HepG2 (cell line): ENCODE data around the gene CFAP221. TPM values are rescaled to one million over a fixed set of nuclear protein-coding genes. Genes with fewer than 3 reads are reported as not detected.

Experiments used
- ATAC-seq: fragments of 200-7000 bp; cut with Tn5 transposase; 3 replicates; pipeline ENCODE4 v1.9.1; 2020; ENCODE audit warnings: mild to moderate bottlenecking, moderate library complexity
- BruUV-seq: library from RNA; stranded (reverse); fragments of 400-500 nt; replicated peaks from 2 replicates; lab custom pipeline; 2021; lab: Mats Ljungman, UMichigan
- CTCF ChIA-PET: fragments of 300-600 bp; formaldehyde crosslinking; extraction: SDS; loops from one replicate; lab custom pipeline; 2021; ENCODE audit warnings: low total read pairs, inconsistent platforms, low intra/inter-chr PET ratio; lab: Yijun Ruan, JAX
- POLR2A ChIA-PET: fragments of 350-600 bp; sonication (Branson Sonifier 250); formaldehyde crosslinking; loops from one replicate; lab custom pipeline; 2020; ENCODE audit warnings: antibody characterized with exemption, inconsistent platforms; lab: Yijun Ruan, JAX
- DNase-seq: peaks from one replicate; pipeline ENCODE4 v3.0.0-alpha.2; 2015; ENCODE audit warnings: low spot score
- FAIRE-seq: peaks from 3 replicates; lab custom pipeline; 2011; peaks lifted over from hg19 to GRCh38; lab: Jason Lieb, UNC
- H2AFZ ChIP-seq: one replicate; pipeline ENCODE4 v1.6.1; 2011; ENCODE audit warnings: low read length, inconsistent platforms
- H3K27ac ChIP-seq: fragments of 300-600 bp; 3 replicates; pipeline ENCODE4 v1.8.0; 2011; ENCODE audit warnings: mixed run types, mild to moderate bottlenecking, mixed read lengths, low read length, inconsistent platforms; ENCODE audit not compliant: insufficient read depth; ENCODE audit errors: extremely low read length
- H3K27me3 ChIP-seq, 2 experiments: fragments of 200-600 bp in 1 of 2; 2 replicates in 1 of 2; 3 replicates in 1 of 2; pipeline versions ENCODE4 v1.6.0 to v1.8.0; 2011; ENCODE audit warnings: low read length in 2 of 2, mild to moderate bottlenecking in 2 of 2, moderate library complexity in 2 of 2, inconsistent platforms in 1 of 2; ENCODE audit not compliant: insufficient read depth in 2 of 2, control insufficient read depth in 1 of 2
- H3K36me3 ChIP-seq, 2 experiments: fragments of 200-600 bp in 1 of 2; replicated peaks in 1 of 2; 2 replicates in 1 of 2; 3 replicates in 1 of 2; pipeline versions ENCODE4 v1.5.1 to v1.8.0; 2011; ENCODE audit warnings: low read length in 2 of 2, inconsistent platforms in 1 of 2; ENCODE audit not compliant: insufficient read depth in 2 of 2, control insufficient read depth in 1 of 2
- H3K4me1 ChIP-seq: 2 replicates; pipeline ENCODE4 v1.5.1; 2012; ENCODE audit warnings: low read length, inconsistent platforms; ENCODE audit not compliant: insufficient read depth
- H3K4me2 ChIP-seq: 2 replicates; pipeline ENCODE4 v1.6.0; 2011; ENCODE audit warnings: low read depth, low read length, inconsistent platforms
- H3K4me3 ChIP-seq, 3 experiments: fragments of 200-600 bp in 1 of 3; sonication (generic), shearing (Covaris generic) in 1 of 3; replicated peaks in 1 of 3; 2 replicates each; pipeline ENCODE4 v1.5.1; 2011 to 2016; ENCODE audit warnings: low read length in 3 of 3, inconsistent platforms in 2 of 3, low read depth in 2 of 3, mild to moderate bottlenecking in 2 of 3, control low read depth in 1 of 3, mixed read lengths in 1 of 3; ENCODE audit not compliant: insufficient read depth in 1 of 3
- H3K79me2 ChIP-seq: one replicate; pipeline ENCODE4 v1.6.1; 2011; ENCODE audit warnings: low read length, inconsistent platforms; ENCODE audit not compliant: insufficient read depth
- H3K9ac ChIP-seq: 2 replicates; pipeline ENCODE4 v1.6.0; 2011; ENCODE audit warnings: mild to moderate bottlenecking, low read depth, low read length, inconsistent platforms; ENCODE audit not compliant: insufficient read depth
- H3K9me3 ChIP-seq: 2 replicates; pipeline ENCODE4 v1.5.1; 2012; ENCODE audit warnings: mild to moderate bottlenecking, low read length
- H4K20me1 ChIP-seq: 2 replicates; pipeline ENCODE4 v1.6.0; 2011; ENCODE audit warnings: inconsistent platforms, mild to moderate bottlenecking, low read length, moderate library complexity; ENCODE audit not compliant: insufficient read depth
- ARID2 ChIP-seq: sonication (generic); formaldehyde crosslinking; IDR thresholded peaks from 2 replicates; pipeline ENCODE4 v1.8.1; 2022; ENCODE audit warnings: mild to moderate bottlenecking, missing genetic modification reagents, borderline replicate concordance
- FLYWCH1 ChIP-seq: sonication (generic); formaldehyde crosslinking; IDR thresholded peaks from 2 replicates; pipeline ENCODE4 v1.8.1; 2023; ENCODE audit warnings: mild to moderate bottlenecking, missing genetic modification reagents
- FOXP4 ChIP-seq: sonication (generic); formaldehyde crosslinking; IDR thresholded peaks from 2 replicates; pipeline ENCODE4 v1.4.0; 2020; ENCODE audit warnings: missing genetic modification reagents
- HOXA9 ChIP-seq: sonication (generic); formaldehyde crosslinking; IDR thresholded peaks from 2 replicates; pipeline ENCODE4 v1.8.1; 2022; ENCODE audit warnings: missing genetic modification reagents, mild to moderate bottlenecking, moderate library complexity, borderline replicate concordance
- SIX1 ChIP-seq: sonication (generic); formaldehyde crosslinking; IDR thresholded peaks from 2 replicates; pipeline ENCODE4 v1.4.0; 2020; ENCODE audit warnings: missing genetic modification reagents, borderline replicate concordance
- SRSF1 ChIP-seq: fragments of 200-400 bp; formaldehyde crosslinking; optimal IDR thresholded peaks from 2 replicates; pipeline ENCODE3; 2017; ENCODE audit warnings: mild to moderate bottlenecking, low read depth, low read length, moderate library complexity
- ZEB1 ChIP-seq: IDR thresholded peaks from 2 replicates; pipeline ENCODE4 v1.6.1; 2012; ENCODE audit warnings: mild to moderate bottlenecking, low read depth, inconsistent platforms; ENCODE audit not compliant: insufficient replicate concordance
- ZNF772 ChIP-seq: sonication (generic); formaldehyde crosslinking; IDR thresholded peaks from 2 replicates; pipeline ENCODE4 v1.5.0; 2020; ENCODE audit warnings: mild to moderate bottlenecking, missing genetic modification reagents
- WGBS: methylation state at CpG from one replicate; pipeline ENCODE4 v1.1.6; 2017; ENCODE audit warnings: low lambda C conversion rate; 5-methylcytosine and 5-hydroxymethylcytosine counted together
- in situ Hi-C: cut with HindIII; loops from 2 replicates; pipeline ENCODE4 v1.10.0; 2017; ENCODE audit warnings: low pct_unique_long_range_greater_than_20kb; ENCODE audit not compliant: extremely low pct_ligation_motif_present
- intact Hi-C: fragments of 100-400 bp; cut with micrococcal nuclease; formaldehyde crosslinking; loops from one replicate; pipeline ENCODE4 v1.10.0; 2022; ENCODE audit not compliant: unreplicated experiment
- polyA plus RNA-seq, 8 experiments: library from polyadenylated mRNA; depleted of rRNA in 3 of 8; stranded (reverse) in 7 of 8; unstranded in 1 of 8; fragments of >200 nt; fragmentation: Illumina TruSeq in 4 of 8; extraction: Trizol in 4 of 8; gene quantifications; 2 replicates each; pipeline versions ENCODE4 v1.2.1 to v1.2.3, GENCODE V29; 2011 to 2016; ENCODE audit warnings: low read depth in 4 of 8, missing spikeins in 1 of 8, mixed read lengths in 1 of 8; ENCODE audit not compliant: insufficient read depth in 1 of 8
- total RNA-seq, 5 experiments: library from RNA; depleted of rRNA; stranded (reverse); fragments of >200 nt; fragmentation: Illumina TruSeq; extraction: Trizol; gene quantifications; 2 replicates each; pipeline ENCODE4 v1.2.3, GENCODE V29; 2016; ENCODE audit warnings: low read depth in 1 of 5

The CFAP221 gene
- total and polyA plus RNA-seq, 2 of the 13 experiments (the other 11 are each of a cell fraction or from before 2014, with no cell fraction given), result not detected

DNA sequence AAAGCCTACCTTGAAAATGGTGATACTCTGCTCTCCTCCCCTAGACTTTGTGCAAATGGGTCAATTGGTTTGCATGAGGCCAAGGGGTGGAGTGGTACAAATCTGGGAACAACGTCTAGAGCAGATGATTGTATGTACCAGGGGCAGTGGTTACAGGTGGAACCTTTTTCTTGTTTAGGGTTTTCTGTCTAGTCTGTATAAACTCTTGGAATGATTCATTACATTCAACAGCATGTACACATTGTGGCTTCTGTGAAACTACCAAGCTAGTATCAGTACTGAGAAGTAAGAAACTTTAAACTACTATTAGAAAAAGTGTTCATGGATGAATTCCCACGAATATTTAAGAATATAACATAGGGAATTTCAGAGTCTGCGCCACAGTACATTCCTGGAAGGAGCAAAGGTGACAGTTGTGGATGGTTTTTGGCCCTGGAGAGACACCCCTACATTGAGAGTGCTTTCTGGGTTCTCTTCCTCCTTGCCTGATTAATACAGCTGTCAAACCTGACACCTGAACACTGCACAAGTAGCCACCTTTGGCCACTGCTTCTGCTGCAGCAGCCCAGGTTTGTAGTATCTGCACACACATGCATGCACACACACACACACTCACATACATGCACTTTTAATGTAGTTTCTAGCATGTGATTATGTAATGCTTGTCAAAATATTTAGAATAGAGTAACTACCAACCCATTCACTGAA, 30.0 kb downstream of the CFAP221 start:
- ATAC-seq, result no peak
- in situ Hi-C loops, result no loop called here
- Histone ChIP-seq H3K4me2 (no peak overlapping the region), H3K9ac (no peak overlapping the region), H2AFZ (no peak overlapping the region), H3K27me3 (no peaks in the 10 kb centered on the region), H3K4me3 (no peak overlapping the region), H3K9me3 (no peaks in the 10 kb centered on the region), H3K4me1 (no peaks in the 10 kb centered on the region), H4K20me1 (no peaks in the 10 kb centered on the region), H3K79me2 (no peaks in the 10 kb centered on the region), H3K36me3 (no peaks in the 10 kb centered on the region), H3K27ac (no peak overlapping the region)
- no peak for FAIRE-seq
- ChIA-PET CTCF (no interaction called here), POLR2A (no interaction called here)
- no peak for DNase-seq
- BruUV-seq, result no TSS peak
- TF ChIP-seq ZNF772 (CRISPR knock-in tag) (no peak), SIX1 (CRISPR knock-in tag) (no peak), ARID2 (CRISPR knock-in tag) (no peak), ZEB1 (no peak), HOXA9 (no peak), FLYWCH1 (CRISPR knock-in tag) (no peak), SRSF1 (no peak), FOXP4 (no peak)
- WGBS, result 28% methylated on average over 3 of the region's 3 CpGs
- intact Hi-C loops, result no loop called here
